Measurements from ENCODE around the gene RPS15.

Gene RPS15

DNA sequence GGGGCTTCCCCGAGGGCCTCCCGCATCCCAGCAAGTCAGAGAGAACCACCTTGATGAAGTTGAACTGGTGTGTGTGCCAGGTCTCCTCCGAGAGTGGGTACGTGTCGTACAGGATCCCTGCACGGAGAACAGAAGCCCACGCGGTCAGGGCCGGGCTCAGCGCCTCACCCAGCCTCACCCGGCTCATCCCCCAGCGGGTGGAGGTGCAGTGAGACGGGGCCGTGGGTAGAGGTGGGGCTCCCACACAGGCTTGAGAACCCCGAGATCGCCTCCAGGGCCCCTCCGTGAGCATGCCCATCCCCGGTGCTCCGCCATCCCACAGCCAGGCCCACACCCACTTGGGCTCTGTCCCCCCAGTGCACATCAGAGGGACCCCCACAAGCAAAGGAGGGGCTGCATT is 39.1 kb upstream of the RPS15 start:
- Histone ChIP-seq H3K27me3 (ENCODE audit: control insufficient read depth, low read length) (peaks cover 7% of the 10 kb centered on the region), H3F3A (ENCODE audit: control insufficient read depth, insufficient read depth) (peaks cover 3% of the 10 kb centered on the region; the same call in 1 of the 2 replicates), H3K9me3 (ENCODE audit: control insufficient read depth, insufficient read depth, low read length) (no peaks in the 10 kb centered on the region), H3K9me2 (replicated peaks; ENCODE audit: control insufficient read depth, low read length) (no peaks in the 10 kb centered on the region), H3K4me1 (ENCODE audit: control insufficient read depth, low read length) (peaks cover 24% of the 10 kb centered on the region), H3K4me2 (ENCODE audit: low read length) (no peak overlapping the region), H3K27ac (ENCODE audit: low read depth, low read length) (no peak overlapping the region), H3K79me2 (ENCODE audit: control insufficient read depth, low read length) (peaks cover 14% of the 10 kb centered on the region), H4K20me1 (ENCODE audit: control insufficient read depth, insufficient read depth, low read depth, low read length) (peaks cover 3% of the 10 kb centered on the region), H3K36me3 (ENCODE audit: control insufficient read depth, low read length) (peaks cover 8% of the 10 kb centered on the region; the same call in 1 of the 2 replicates), H3K4me3 (ENCODE audit: low read length) (no peak overlapping the region)
- TF ChIP-seq, protein P1, sequence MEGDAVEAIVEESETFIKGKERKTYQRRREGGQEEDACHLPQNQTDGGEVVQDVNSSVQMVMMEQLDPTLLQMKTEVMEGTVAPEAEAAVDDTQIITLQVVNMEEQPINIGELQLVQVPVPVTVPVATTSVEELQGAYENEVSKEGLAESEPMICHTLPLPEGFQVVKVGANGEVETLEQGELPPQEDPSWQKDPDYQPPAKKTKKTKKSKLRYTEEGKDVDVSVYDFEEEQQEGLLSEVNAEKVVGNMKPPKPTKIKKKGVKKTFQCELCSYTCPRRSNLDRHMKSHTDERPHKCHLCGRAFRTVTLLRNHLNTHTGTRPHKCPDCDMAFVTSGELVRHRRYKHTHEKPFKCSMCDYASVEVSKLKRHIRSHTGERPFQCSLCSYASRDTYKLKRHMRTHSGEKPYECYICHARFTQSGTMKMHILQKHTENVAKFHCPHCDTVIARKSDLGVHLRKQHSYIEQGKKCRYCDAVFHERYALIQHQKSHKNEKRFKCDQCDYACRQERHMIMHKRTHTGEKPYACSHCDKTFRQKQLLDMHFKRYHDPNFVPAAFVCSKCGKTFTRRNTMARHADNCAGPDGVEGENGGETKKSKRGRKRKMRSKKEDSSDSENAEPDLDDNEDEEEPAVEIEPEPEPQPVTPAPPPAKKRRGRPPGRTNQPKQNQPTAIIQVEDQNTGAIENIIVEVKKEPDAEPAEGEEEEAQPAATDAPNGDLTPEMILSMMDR (IDR thresholded peaks at IDR 0.05; ENCODE audit: low read depth, low read length, poor library complexity, severe bottlenecking), result no peak
- TF ChIP-seq EZH2phosphoT487 (IDR thresholded peaks at IDR 0.05; ENCODE audit: borderline replicate concordance, low read length), result no peak

DNA sequence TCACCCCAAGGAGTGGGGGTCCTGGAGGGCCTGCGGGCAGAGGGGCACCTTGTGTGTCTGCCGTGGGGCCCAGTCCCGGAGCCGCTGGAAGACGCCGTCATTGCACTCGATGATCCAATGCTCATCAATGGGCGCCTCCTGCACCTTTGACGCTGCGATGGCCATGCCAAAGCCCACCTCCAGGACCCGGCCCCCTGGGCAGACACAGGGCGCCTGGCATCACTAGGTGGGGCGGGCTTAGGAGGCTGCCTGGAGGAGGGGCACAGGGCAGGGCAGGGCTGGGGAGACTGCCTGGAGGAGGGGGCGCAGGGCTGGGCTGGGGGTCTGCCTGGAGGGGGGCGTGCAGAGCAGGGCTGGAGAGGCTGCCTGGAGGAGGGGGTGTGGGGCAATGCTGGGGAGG is 38.5 kb upstream of the RPS15 start:
- Histone ChIP-seq H3K4me3 (ENCODE audit: low read length) (no peak overlapping the region), H3K4me1 (ENCODE audit: control insufficient read depth, low read length) (peaks cover 24% of the 10 kb centered on the region), H3K36me3 (ENCODE audit: control insufficient read depth, low read length) (peaks cover 5% of the 10 kb centered on the region; the same call in 1 of the 2 replicates), H3K4me2 (ENCODE audit: low read length) (no peak overlapping the region; the same call in 1 of the 2 replicates), H3K27ac (ENCODE audit: low read depth, low read length) (no peak overlapping the region), H3K9me2 (replicated peaks; ENCODE audit: control insufficient read depth, low read length) (no peaks in the 10 kb centered on the region), H3K27me3 (ENCODE audit: control insufficient read depth, low read length) (peaks cover 7% of the 10 kb centered on the region), H3F3A (ENCODE audit: control insufficient read depth, insufficient read depth) (peaks cover 6% of the 10 kb centered on the region), H4K20me1 (ENCODE audit: control insufficient read depth, insufficient read depth, low read depth, low read length) (peaks cover 3% of the 10 kb centered on the region), H3K79me2 (ENCODE audit: control insufficient read depth, low read length) (peaks cover 14% of the 10 kb centered on the region), H3K9me3 (ENCODE audit: control insufficient read depth, insufficient read depth, low read length) (no peaks in the 10 kb centered on the region)
- TF ChIP-seq EZH2phosphoT487 (IDR thresholded peaks at IDR 0.05; ENCODE audit: borderline replicate concordance, low read length), result no peak
- TF ChIP-seq, protein P1 (IDR thresholded peaks at IDR 0.05; ENCODE audit: low read depth, low read length, poor library complexity, severe bottlenecking), result no peak

DNA sequence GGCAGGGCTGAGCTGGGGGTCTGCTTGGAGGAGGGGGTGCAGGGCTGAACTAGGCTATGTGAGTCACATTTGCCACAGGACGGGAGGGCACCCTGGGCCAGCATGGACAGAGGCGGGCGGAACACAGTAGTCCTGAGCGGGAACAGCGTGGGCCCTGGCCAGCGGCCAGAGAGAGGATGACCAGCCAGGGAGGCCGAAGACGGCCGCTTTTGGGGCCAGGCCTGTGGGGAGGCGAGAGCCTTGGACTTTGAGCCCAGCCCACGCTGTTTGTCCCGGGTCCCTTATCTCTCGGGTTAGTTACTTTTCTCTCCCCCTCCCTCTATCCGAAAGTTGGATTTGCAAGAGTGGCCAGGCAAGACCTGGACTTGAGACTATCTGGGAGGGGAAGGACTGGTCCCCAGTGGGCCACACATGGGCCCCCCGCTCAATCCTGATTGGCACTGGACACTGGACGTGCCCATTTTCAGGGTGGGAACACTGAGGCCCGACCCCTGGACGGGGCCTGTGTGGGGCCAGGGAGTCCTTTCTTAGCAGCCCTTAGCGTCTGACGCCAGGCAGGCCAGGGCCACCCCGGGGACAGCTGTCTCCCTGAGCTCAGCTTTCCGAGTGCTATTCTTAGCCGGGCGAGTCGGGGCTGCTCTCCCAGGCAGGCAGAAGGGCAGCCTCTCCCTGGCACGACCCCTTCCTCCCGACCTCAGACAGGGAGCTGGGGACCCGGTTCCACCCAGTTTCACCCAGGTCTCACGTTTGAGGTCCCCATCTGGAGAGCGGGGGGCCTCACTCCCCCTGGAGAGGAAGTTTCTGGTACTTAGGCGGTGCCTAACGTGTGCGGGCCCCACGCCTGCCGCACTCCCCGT is 37.7 kb upstream of the RPS15 start:
- no peaks in the 10 kb centered on the region for H3K9me3 ChIP-seq (ENCODE audit: control insufficient read depth, insufficient read depth, low read length)
- H3K27me3 ChIP-seq (ENCODE audit: control insufficient read depth, low read length), result peaks cover 7% of the 10 kb centered on the region
- peaks cover 6% of the 10 kb centered on the region for H3F3A ChIP-seq (ENCODE audit: control insufficient read depth, insufficient read depth)
- H3K4me3 ChIP-seq (ENCODE audit: low read length), result peak overlapping the region; percentile 93
- peaks cover 14% of the 10 kb centered on the region for H3K79me2 ChIP-seq (ENCODE audit: control insufficient read depth, low read length)
- peaks cover 3% of the 10 kb centered on the region for H4K20me1 ChIP-seq (ENCODE audit: control insufficient read depth, insufficient read depth, low read depth, low read length)
- peak overlapping the region; percentile 79 for H3K4me2 ChIP-seq (ENCODE audit: low read length)
- H3K9me2 ChIP-seq (replicated peaks; ENCODE audit: control insufficient read depth, low read length), result no peaks in the 10 kb centered on the region
- TF ChIP-seq EZH2phosphoT487 (IDR thresholded peaks at IDR 0.05; ENCODE audit: borderline replicate concordance, low read length), result no peak
- TF ChIP-seq, protein P1 (IDR thresholded peaks at IDR 0.05; ENCODE audit: low read depth, low read length, poor library complexity, severe bottlenecking), result no peak
- H3K27ac ChIP-seq (ENCODE audit: low read depth, low read length), result no peak overlapping the region
- peaks cover 5% of the 10 kb centered on the region; the same call in 1 of the 2 replicates for H3K36me3 ChIP-seq (ENCODE audit: control insufficient read depth, low read length)
- H3K4me1 ChIP-seq (ENCODE audit: control insufficient read depth, low read length), result peaks cover 24% of the 10 kb centered on the region

Data from DOHH2 (cell line).